Endometrial microvascular endothelial cells (primary cell): ENCODE measurements around the gene RBM6. TPM values are rescaled to one million over a fixed set of nuclear protein-coding genes. Genes with fewer than 3 reads are reported as not detected.
"Not testable (repeated sequence)": the region's sequence is repeated elsewhere in the genome, so short reads cannot be mapped to it uniquely, and the experiment has no call there.

Experiments used
- in situ Hi-C: cut with HindIII; loops from 2 replicates; pipeline ENCODE4 v1.10.0; 2017; ENCODE audit warnings: low sequenced_read_pairs, low pct_unique_long_range_greater_than_20kb; ENCODE audit errors: inconsistent ontology term
- total RNA-seq: library from RNA; depleted of rRNA; stranded (reverse); fragments of >200 nt; gene quantifications from one replicate; pipeline ENCODE4 v1.2.3, GENCODE V29; 2015; ENCODE audit errors: inconsistent ontology term

The RBM6 gene
- total RNA-seq, 1 donor from 2014 or later = 24.7 TPM

- in situ Hi-C loops = no loop called here
Observed at GRCh38 chr3:49914906-49915305, 25.0 kb upstream of the RBM6 start.

GRCh38 chr3:49916686-49917085 is 23.3 kb upstream of the RBM6 start:
- in situ Hi-C loops = no loop called here

GRCh38 chr3:49917806-49918590 is 22.0 kb upstream of the RBM6 start:
- in situ Hi-C loops = not testable (repeated sequence)

DNA sequence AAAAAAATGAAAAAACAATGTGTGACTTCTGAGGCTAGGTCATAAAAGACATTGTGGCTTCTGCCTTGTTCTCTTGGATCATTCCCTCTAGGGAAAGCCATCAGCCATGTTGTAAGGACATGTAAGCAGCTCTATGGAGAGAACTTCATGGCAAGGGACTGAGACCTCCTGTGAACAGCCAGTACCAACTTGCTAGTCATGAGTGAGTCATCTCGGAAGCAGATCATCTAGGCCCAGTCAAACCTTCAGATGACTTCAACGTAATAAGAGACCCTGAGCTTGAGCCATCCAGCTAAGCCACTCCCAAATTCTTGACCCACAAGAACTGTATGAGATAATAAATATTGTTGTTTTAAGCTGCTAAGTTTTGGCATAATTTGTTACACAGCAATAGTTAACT is 15.3 kb upstream of the RBM6 start:
- in situ Hi-C loops = no loop called here

DNA sequence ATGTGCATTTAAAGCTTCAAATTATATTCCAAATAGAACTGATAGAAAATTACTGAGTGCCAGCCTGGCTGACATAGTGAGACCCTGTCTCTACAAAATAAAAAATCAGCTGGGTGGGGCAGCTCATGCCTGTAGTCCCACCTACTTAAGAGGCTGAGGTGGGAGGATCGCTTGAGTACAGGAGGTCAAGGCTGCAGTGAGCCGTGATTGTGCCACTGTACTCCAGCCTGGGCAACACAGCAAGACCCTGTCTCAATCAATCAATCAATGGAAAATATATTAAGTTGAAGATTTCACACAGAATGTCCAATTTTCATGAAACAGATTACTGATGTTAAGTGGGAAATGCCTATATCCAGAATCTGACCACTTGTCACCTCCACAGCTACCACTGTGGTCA is 14.5 kb upstream of the RBM6 start:
- in situ Hi-C loops = no loop called here

DNA sequence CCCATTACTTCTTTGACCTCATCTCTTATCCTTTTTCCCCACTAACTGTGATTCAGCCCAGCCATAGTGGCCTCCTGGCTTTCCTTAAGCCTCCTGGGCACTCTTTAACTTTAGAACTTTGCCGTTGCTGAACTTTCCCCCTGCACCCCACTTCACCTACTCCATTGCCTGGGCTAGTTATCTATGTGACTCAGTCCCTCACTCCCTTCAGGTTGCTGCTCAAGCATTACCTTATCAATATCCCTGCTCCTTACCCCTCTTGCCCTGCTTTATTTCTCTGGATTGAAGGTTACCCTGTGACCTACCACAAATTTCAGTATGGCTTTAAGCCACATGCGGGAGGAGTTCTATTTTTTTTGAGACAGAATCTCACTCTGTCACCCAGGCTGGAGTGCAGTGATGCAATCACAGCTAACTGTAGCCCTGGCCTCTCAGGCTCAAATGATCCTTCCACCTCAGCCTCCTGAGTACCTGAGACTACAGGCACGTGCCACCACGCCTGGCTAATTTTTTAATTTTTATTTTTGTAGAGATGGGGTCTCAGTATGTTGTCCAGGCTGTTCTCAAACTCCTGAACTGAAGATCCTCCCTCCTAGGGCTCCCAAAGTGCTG is 13.7 kb upstream of the RBM6 start:
- in situ Hi-C loops = no loop called here

DNA sequence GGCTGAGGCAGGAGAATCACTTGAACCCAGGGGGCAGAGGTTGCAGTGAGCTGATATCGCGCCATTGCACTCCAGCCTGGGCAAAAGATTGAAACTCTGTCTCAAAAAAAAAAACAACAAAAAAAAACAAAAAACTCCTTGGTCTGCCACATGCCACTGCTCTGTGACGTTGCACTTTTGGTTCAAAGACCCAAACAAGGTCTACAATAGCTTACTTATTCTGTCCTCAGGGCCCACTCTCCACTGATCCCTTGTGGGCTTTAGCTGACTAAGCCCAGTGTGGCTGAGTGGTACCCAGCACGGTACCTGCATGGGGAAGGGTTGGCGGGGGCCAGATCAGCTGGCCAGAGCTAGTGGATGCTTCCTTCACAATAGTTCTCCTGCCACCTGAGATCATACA is 12.2 kb upstream of the RBM6 start:
- in situ Hi-C loops = no loop called here

DNA sequence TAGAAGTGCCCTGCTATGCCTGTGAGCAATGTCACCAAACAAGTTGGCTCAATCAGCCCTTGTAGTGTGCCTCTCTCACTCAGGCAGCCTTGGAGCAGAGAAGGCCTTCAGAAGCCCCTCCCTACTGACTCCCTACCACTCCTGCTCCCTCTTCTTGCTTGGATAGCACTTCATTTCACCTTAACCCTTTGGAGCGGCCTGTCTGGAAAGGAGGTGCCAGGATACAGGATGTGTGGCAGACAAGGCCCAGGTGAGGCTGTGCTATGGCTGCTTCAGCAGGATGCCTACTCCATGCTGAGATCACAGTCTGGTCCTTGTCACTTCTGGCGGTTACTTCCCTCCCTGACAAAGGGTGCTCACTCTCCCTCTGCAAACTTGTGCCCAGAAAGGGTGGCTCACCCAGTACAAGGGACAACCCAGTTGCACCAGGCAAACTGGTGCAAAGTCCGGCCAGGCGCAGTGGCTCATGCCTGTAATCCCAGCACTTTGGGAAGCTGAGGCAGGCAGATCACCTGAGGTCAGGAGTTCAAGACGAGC is 11.4 kb upstream of the RBM6 start:
- in situ Hi-C loops = no loop called here

GRCh38 chr3:49929291-49930167 is 10.4 kb upstream of the RBM6 start, which contains the start of gene MON1A:
Gene MON1A (minus strand): TSS chr3:49929811. CDS start chr3:49913346, 16,465 bp downstream.
- in situ Hi-C loops = no loop called here

DNA sequence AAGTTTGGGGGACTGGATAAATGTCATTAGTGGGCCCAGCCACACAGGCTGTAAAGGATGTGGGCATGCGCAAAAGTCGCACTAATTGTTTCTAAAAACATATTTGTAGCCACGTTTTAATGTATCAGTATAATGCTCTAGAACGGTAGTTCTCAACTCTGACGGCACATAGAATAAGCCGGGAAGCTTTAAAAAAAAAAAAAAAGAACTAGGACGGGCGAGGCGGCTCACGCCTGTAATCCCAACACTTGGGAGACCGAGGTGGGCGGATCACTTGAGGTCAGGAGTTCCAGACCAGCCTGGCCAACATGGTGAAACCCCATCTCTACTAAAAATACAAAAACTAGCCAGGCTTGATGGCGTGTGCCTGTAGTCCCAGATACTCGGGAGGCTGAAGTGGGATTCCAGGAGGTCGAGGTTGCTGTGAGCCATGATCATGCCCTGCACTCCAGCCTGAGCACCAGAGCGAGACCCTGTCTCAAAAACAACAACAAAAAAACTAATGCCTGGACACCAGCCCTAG is 9.7 kb upstream of the RBM6 start:
- in situ Hi-C loops = no loop called here

DNA sequence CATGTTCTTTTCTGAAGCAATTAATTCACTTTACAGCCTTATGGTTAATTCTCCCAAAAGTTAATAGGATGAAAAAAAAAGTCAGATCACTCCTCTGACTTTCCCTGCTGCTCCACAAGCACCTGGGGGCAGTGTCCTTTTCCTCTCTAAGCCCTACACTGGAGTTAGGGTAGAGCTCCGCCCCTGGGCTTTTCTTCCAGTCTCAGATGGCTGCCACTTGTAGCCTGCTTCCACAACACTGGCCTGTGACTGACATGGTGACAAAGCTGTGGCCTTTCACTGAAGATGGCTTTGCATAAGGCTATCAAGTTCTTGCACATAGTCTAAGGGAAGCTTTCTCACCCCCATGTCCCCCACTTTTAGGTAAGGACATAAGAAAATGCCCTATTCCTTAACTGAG is 9.0 kb upstream of the RBM6 start:
- in situ Hi-C loops = no loop called here

DNA sequence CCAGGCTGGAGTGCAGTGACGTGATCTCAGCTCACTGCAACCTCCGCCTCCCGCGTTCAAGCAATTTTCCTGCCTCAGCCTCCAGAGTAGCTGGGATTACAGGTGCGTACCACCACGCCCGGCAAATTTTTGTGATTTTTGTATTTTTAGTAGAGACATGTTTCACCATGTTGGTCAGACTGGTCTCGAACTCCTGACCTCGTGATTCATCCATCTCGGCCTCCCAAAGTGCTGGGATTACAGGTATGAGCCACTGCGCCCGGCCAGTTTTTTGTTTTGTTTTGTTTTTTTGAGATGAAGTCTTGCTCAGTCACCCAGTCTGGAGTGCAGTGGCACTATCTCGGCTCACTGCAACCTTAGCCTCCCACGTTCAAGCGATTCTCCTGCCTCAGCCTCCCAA is 7.7 kb upstream of the RBM6 start:
- in situ Hi-C loops = not testable (repeated sequence)

DNA sequence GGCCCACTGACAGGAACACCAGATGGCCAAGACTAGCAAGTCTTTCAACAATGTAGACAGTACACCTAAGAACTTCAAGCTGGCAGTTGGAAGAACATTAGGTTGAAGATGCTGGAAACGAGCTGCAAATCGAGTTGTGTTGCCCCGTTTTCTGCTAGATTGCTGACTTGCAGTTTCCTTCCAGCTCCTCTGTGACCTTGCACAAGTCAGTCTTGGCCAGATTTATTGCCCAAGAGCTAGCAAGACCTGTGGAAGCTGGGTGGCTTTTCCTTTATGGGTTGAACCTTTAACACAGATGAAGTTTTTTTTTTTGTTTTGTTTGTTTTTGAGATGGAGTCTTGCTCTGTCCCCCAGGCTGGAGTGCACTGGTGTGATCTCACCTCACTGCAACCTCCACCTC is 2.9 kb upstream of the RBM6 start:
- in situ Hi-C loops = no loop called here

- in situ Hi-C loops = no loop called here
Observed at GRCh38 chr3:49940667-49941249, 808 bp downstream of the RBM6 start.

GRCh38 chr3:49942651-49943050 is 2.7 kb downstream of the RBM6 start:
- in situ Hi-C loops = no loop called here

- in situ Hi-C loops = no loop called here
Observed at GRCh38 chr3:49952924-49953323, 13.0 kb downstream of the RBM6 start.

- in situ Hi-C loops = no loop called here
Observed at GRCh38 chr3:49955636-49956035, 15.7 kb downstream of the RBM6 start.

- in situ Hi-C loops = no loop called here
Observed at GRCh38 chr3:49966233-49966942, 26.4 kb downstream of the RBM6 start.
